AG09319 (cell line): Measurements from ENCODE around the gene CCSER2.

Experiments used
- DNase-seq: peaks from one replicate; pipeline ENCODE4 v3.0.0-alpha.2; 2010; ENCODE audit warnings: low read depth; ENCODE audit errors: extremely low read depth
- CTCF ChIP-seq: IDR thresholded peaks from 2 replicates; pipeline ENCODE4 v1.5.1; 2011; ENCODE audit warnings: low read depth, mild to moderate bottlenecking, inconsistent platforms, low read length, moderate library complexity

CCSER2 gene

GRCh38 chr10:84530724-84531325, 202.4 kb downstream of the CCSER2 start:
- no peak for DNase-seq
- TF ChIP-seq CTCF: no peak

- no peak for TF ChIP-seq CTCF
- no peak for DNase-seq
Observed at GRCh38 chr10:84531396-84531795, 203.0 kb downstream of the CCSER2 start.

GRCh38 chr10:84534168-84534567, 205.8 kb downstream of the CCSER2 start:
- TF ChIP-seq CTCF: no peak; the same call in none of the 2 replicates
- DNase-seq: no peak

GRCh38 chr10:84537447-84537931, 209.1 kb downstream of the CCSER2 start:
- TF ChIP-seq CTCF: peak; percentile 61
- peak; percentile 25 for DNase-seq

- no peak for DNase-seq
- TF ChIP-seq CTCF: no peak
Observed at GRCh38 chr10:84538036-84538435, 209.6 kb downstream of the CCSER2 start.

- peak; percentile 14 for DNase-seq
Observed at GRCh38 chr10:84539216-84539615, 210.8 kb downstream of the CCSER2 start.

More at GRCh38 chr10:84539216-84539615, 210.8 kb downstream of the CCSER2 start:
- TF ChIP-seq CTCF: no peak
